GM06990 (cell line): ENCODE measurements around the gene CACNA2D2.
A peak's percentile ranks its signal among the peaks of the same experiment; 100 is the strongest.

Source experiments
- DNase-seq: peaks from one replicate; pipeline ENCODE4 v3.0.0-alpha.2; 2011; ENCODE audit not compliant: insufficient read length; ENCODE audit errors: extremely low read depth
- H3K27me3 ChIP-seq: replicated peaks from 2 replicates; pipeline ENCODE4 v1.6.0; 2011; ENCODE audit warnings: low read length; ENCODE audit not compliant: control insufficient read depth, insufficient read depth
- H3K36me3 ChIP-seq: 2 replicates; pipeline ENCODE4 v1.5.1; 2011; ENCODE audit warnings: low read length; ENCODE audit not compliant: control insufficient read depth, insufficient read depth
- H3K4me3 ChIP-seq: replicated peaks from 2 replicates; pipeline ENCODE4 v1.5.1; 2011; ENCODE audit warnings: low read depth, mild to moderate bottlenecking, control low read depth, low read length
- TF ChIP-seq, protein P1 (sequence below): IDR thresholded peaks from 2 replicates; pipeline ENCODE4 v1.5.1; 2011; ENCODE audit warnings: low read length, control low read depth, mild to moderate bottlenecking, inconsistent platforms; ENCODE audit not compliant: insufficient read depth, poor library complexity, severe bottlenecking

The CACNA2D2 gene

DNA sequence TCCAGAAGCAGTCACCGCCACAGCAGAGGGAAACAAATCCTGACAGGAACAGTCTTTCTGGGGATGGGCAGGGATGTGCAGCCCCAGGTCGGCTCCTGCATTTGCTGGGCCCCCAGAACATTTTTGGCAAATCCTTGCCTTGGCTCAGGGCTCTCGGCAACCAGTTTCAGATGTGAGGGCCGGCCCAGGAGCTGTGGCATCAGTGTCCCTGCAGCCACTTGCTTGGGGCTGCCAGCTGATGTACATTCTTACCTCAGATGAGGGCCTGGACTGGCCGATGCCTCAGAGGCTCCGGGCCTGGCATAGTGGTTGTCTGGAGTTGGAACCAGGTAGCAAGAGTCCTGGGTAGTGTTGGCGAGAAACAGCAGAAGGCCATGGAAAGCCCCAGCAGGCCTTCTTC lies 148.6 kb downstream of the CACNA2D2 start:
- no peak overlapping the region for H3K4me3 ChIP-seq

DNA sequence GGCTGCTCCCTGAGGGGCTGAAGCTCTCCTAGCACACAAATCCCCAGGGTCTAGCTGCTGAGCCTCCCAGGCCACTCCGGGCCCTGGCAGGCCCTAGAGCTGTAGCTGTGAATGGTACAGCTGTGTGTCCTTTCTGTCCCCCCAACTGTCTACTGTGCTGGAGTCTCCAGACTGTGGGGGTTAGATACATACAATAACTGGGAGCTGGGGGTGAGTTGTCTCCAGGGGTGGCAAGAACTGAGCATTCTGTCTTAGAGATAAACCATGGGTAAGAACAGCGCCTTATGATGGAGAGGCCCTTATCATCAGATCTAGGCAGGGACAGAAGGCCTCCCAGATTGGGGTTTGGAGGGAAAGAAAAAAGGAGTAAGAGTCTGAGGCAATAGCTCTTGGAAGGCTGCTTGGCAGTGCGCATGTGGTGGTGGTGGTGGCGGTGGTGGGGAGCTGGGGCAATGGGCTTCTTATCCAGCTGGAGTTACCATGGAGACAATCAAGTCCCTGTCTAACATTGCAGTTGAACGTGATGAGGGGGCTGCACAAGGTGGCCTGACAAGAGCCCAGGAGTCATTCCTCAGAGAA lies 149.2 kb downstream of the CACNA2D2 start:
- H3K36me3 ChIP-seq = peaks cover 29% of the 10 kb centered on the region

More for the DNA sequence above, 148.6 kb downstream of the CACNA2D2 start:
- H3K36me3 ChIP-seq = peaks cover 29% of the 10 kb centered on the region
- TF ChIP-seq, protein P1, sequence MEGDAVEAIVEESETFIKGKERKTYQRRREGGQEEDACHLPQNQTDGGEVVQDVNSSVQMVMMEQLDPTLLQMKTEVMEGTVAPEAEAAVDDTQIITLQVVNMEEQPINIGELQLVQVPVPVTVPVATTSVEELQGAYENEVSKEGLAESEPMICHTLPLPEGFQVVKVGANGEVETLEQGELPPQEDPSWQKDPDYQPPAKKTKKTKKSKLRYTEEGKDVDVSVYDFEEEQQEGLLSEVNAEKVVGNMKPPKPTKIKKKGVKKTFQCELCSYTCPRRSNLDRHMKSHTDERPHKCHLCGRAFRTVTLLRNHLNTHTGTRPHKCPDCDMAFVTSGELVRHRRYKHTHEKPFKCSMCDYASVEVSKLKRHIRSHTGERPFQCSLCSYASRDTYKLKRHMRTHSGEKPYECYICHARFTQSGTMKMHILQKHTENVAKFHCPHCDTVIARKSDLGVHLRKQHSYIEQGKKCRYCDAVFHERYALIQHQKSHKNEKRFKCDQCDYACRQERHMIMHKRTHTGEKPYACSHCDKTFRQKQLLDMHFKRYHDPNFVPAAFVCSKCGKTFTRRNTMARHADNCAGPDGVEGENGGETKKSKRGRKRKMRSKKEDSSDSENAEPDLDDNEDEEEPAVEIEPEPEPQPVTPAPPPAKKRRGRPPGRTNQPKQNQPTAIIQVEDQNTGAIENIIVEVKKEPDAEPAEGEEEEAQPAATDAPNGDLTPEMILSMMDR = no peak
- no peak for DNase-seq
- no peaks in the 10 kb centered on the region for H3K27me3 ChIP-seq

DNA sequence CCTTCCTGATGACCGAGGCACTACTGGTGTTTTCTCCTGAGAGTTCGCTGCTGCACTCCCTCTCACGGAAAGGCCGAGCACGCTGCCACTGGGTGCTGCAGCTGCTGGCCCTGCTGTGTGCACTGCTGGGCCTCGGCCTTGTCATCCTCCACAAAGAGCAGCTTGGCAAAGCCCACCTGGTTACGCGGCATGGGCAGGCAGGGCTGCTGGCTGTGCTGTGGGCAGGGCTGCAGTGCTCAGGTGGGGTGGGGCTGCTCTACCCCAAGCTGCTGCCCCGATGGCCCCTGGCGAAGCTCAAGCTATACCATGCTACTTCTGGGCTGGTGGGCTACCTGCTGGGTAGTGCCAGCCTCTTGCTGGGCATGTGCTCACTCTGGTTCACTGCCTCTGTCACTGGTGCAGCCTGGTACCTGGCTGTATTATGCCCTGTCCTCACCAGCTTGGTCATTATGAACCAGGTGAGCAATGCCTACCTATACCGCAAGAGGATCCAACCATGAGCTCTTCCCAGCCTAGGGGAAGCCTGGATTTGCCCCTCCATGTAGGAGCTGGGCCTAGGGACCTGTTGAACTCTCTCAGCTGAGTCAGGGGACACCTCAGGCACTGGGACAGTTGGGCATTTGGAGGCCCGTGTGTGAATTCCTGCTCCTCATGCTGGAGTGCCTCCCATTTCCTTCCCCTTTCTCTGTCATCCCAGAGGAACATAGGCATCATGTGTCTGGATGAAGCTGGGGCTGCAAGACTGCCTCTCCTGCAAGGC lies 150.0 kb downstream of the CACNA2D2 start:
- Histone ChIP-seq H3K4me3 (no peak overlapping the region), H3K36me3 (peaks cover 30% of the 10 kb centered on the region), H3K27me3 (no peaks in the 10 kb centered on the region)
- TF ChIP-seq, protein P1 = no peak
- no peak for DNase-seq

More for the DNA sequence above, 149.2 kb downstream of the CACNA2D2 start:
- TF ChIP-seq, protein P1 = no peak
- Histone ChIP-seq H3K4me3 (no peak overlapping the region), H3K27me3 (no peaks in the 10 kb centered on the region)
- DNase-seq = no peak

DNA sequence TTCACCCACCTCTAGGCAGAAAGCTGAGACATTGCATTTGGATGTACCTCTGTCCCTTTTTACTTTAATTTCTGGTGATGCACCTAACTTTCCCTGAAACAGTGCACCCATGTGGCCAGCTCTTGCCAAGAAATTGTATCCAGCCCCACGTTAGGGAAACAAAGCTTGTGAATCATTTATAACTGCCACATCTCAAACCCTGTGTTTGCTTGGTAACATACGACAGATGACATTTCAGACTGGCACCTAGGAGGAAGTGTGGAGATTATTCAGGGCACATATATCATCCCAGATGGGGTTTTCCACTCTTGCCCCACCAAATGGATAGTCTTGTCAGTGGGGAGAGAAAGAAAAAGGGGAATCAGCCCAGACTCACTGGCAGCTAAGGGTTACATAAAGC lies 150.7 kb downstream of the CACNA2D2 start:
- TF ChIP-seq, protein P1 = peak; percentile 17
- H3K4me3 ChIP-seq = no peak overlapping the region
- no peak for DNase-seq
- H3K27me3 ChIP-seq = no peaks in the 10 kb centered on the region
- H3K36me3 ChIP-seq = peaks cover 36% of the 10 kb centered on the region

DNA sequence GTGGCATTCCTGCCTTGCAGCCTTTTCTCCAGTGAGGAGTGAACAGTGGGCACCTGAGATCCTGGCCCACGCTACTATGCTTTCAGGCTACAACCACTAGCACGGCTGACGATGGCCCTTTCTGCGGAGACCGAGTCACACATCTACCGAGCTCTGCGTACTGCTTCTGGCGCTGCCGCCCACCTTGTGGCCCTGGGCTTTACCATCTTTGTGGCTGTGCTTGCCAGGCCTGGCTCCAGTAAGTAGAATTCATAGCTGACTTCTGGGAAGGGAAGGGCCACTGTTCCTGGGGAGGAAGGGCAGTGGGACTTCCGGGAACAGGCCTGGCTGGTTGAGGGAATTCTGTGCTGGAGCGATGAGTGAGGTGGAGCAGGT lies 152.1 kb downstream of the CACNA2D2 start:
- H3K4me3 ChIP-seq = peak overlapping the region; percentile 77
- TF ChIP-seq, protein P1 = no peak
- no peaks in the 10 kb centered on the region for H3K27me3 ChIP-seq
- H3K36me3 ChIP-seq = peaks cover 36% of the 10 kb centered on the region
- no peak for DNase-seq
